Activated CD8-positive, alpha-beta memory T cell treated with anti-CD3 and anti-CD28 coated beads, Interleukin-2, amount 10 ng/mL, durations not matched to agents 7 days and 5 days (primary cell): ENCODE results near the gene PSPN. TPM values are rescaled to one million over a fixed set of nuclear protein-coding genes. Genes with fewer than 3 reads are reported as not detected.

Experiments
- ATAC-seq: fragments of 150-1000 bp; cut with Tn5 transposase; one replicate; pipeline ENCODE4 v1.10.0; 2021; ENCODE audit warnings: moderate library complexity
- CTCF ChIA-PET: fragments of 350-600 bp; sonication (Branson Sonifier 250); formaldehyde crosslinking; loops from one replicate; lab custom pipeline; 2021; ENCODE audit warnings: antibody characterized with exemption; lab: Charles Lee
- DNase-seq: peaks from one replicate; pipeline ENCODE4 v3.0.0-alpha.2; 2020
- H3K27ac Mint-ChIP-seq: one replicate; pipeline ENCODE4 v1.8.0; 2021; ENCODE audit warnings: mild to moderate bottlenecking, mixed read lengths
- H3K27me3 Mint-ChIP-seq: one replicate; pipeline ENCODE4 v1.8.0; 2021; ENCODE audit warnings: mixed read lengths
- H3K36me3 Mint-ChIP-seq: one replicate; pipeline ENCODE4 v1.8.0; 2021; ENCODE audit warnings: mild to moderate bottlenecking, mixed read lengths
- H3K4me1 Mint-ChIP-seq: one replicate; pipeline ENCODE4 v1.8.0; 2021; ENCODE audit warnings: mixed read lengths
- H3K4me3 Mint-ChIP-seq: one replicate; pipeline ENCODE4 v1.8.0; 2021; ENCODE audit warnings: mild to moderate bottlenecking, moderate library complexity, mixed read lengths
- H3K9me3 Mint-ChIP-seq: one replicate; pipeline ENCODE4 v1.8.0; 2022; ENCODE audit warnings: low read depth, mixed read lengths
- total RNA-seq, 2 experiments: library from RNA; stranded (reverse); gene quantifications; one replicate each; pipeline ENCODE4 v1.2.3, GENCODE V29; 2021

PSPN gene
- 1 to 10 TPM; 1.8 to 2.6 TPM for total RNA-seq

- H3K36me3 Mint-ChIP-seq: peaks cover 10% of the 10 kb centered on the region
- no peaks in the 10 kb centered on the region for H3K27me3 Mint-ChIP-seq
- ATAC-seq: no peak
- CTCF ChIA-PET: no interaction called here
- no peak for DNase-seq
- no peak within 1 kb of the TSS for H3K27ac Mint-ChIP-seq
- H3K9me3 Mint-ChIP-seq: no peaks in the 10 kb centered on the region
- H3K4me1 Mint-ChIP-seq: peaks cover 12% of the 10 kb centered on the region
- no peak within 1 kb of the TSS for H3K4me3 Mint-ChIP-seq
These were observed at the start of gene PSPN for GRCh38 chr19:6375411-6376010. Gene PSPN, minus strand, starts transcription at chr19:6375933. Its CDS starts 84 bp downstream, at chr19:6375849.

GRCh38 chr19:6424939-6425731, 49.4 kb upstream of the PSPN start:
- Mint-ChIP-seq H3K27ac (peak overlapping the region; percentile 92), H3K36me3 (peaks cover 13% of the 10 kb centered on the region), H3K4me1 (peaks cover 36% of the 10 kb centered on the region), H3K9me3 (no peaks in the 10 kb centered on the region), H3K27me3 (no peaks in the 10 kb centered on the region), H3K4me3 (peak overlapping the region; percentile 65)
- CTCF ChIA-PET: interaction anchor here (0.7 to 2.4 kb wide), 9 partner anchors 10 to 438 kb away, joined by 3 to 10 read pairs (median 4); partner anchors contain the start of genes ALKBH7, DENND1C and GTF2F1
- ATAC-seq: peak; percentile 88
- peak; percentile 100 for DNase-seq

- Mint-ChIP-seq H3K9me3 (no peaks in the 10 kb centered on the region), H3K4me1 (peaks cover 32% of the 10 kb centered on the region)
- DNase-seq: peak; percentile 45
These were observed 48.6 kb upstream of the PSPN start, which contains the start of gene KHSRP for GRCh38 chr19:6424195-6424938. Gene KHSRP, minus strand, starts transcription at chr19:6424811. Its CDS starts 110 bp downstream, at chr19:6424701.

GRCh38 chr19:6423499-6424194, 47.9 kb upstream of the PSPN start:
- Mint-ChIP-seq H3K9me3 (no peaks in the 10 kb centered on the region), H3K27ac (peak overlapping the region; percentile 83), H3K36me3 (peaks cover 25% of the 10 kb centered on the region), H3K4me3 (peak overlapping the region; percentile 86), H3K4me1 (peaks cover 32% of the 10 kb centered on the region), H3K27me3 (no peaks in the 10 kb centered on the region)
- CTCF ChIA-PET: interaction anchor here (2.4 kb wide), 1 partner anchor 58 kb away, joined by 7 read pairs; the partner anchor contains the start of gene DENND1C
- peak; percentile 70 for DNase-seq
- ATAC-seq: no peak

More at GRCh38 chr19:6424195-6424938, 48.6 kb upstream of the PSPN start, which contains the start of gene KHSRP:
- H3K4me3 Mint-ChIP-seq: peak within 1 kb of the TSS; percentile 86
- ATAC-seq: no peak
- peaks cover 19% of the 10 kb centered on the region for H3K36me3 Mint-ChIP-seq
- H3K27me3 Mint-ChIP-seq: no peaks in the 10 kb centered on the region
- CTCF ChIA-PET: interaction anchor here (0.8 to 2.4 kb wide), 6 partner anchors 15 to 112 kb away, joined by 3 to 10 read pairs (median 5); partner anchors contain the start of genes ALKBH7 and DENND1C
- H3K27ac Mint-ChIP-seq: peak within 1 kb of the TSS; percentile 92

- CTCF ChIA-PET: interaction anchor here (0.6 to 0.8 kb wide), 2 partner anchors 83 to 183 kb away, joined by 3 read pairs; no protein-coding TSS in a partner anchor
- H3K36me3 Mint-ChIP-seq: peaks cover 33% of the 10 kb centered on the region
- no peaks in the 10 kb centered on the region for H3K27me3 Mint-ChIP-seq
- no peak overlapping the region for H3K27ac Mint-ChIP-seq
- H3K4me3 Mint-ChIP-seq: no peak overlapping the region
- H3K9me3 Mint-ChIP-seq: no peaks in the 10 kb centered on the region
- ATAC-seq (no peak), DNase-seq (no peak)
- H3K4me1 Mint-ChIP-seq: peaks cover 32% of the 10 kb centered on the region
These were observed 45.6 kb upstream of the PSPN start for GRCh38 chr19:6421075-6422014.

GRCh38 chr19:6418562-6418932, 42.8 kb upstream of the PSPN start:
- no peak overlapping the region for H3K4me3 Mint-ChIP-seq
- no peak for DNase-seq
- H3K27me3 Mint-ChIP-seq: no peaks in the 10 kb centered on the region
- H3K27ac Mint-ChIP-seq: no peak overlapping the region
- CTCF ChIA-PET: no interaction called here
- ATAC-seq: no peak
- H3K9me3 Mint-ChIP-seq: no peaks in the 10 kb centered on the region
- H3K4me1 Mint-ChIP-seq: peaks cover 21% of the 10 kb centered on the region
- peaks cover 42% of the 10 kb centered on the region for H3K36me3 Mint-ChIP-seq

GRCh38 chr19:6417713-6418561, 42.2 kb upstream of the PSPN start:
- no peaks in the 10 kb centered on the region for H3K9me3 Mint-ChIP-seq
- CTCF ChIA-PET: interaction anchor here (1.1 kb wide), 1 partner anchor 64 kb away, joined by 3 read pairs; the partner anchor contains the start of gene DENND1C

GRCh38 chr19:6416658-6417405, 41.1 kb upstream of the PSPN start:
- no peak overlapping the region for H3K4me3 Mint-ChIP-seq
- peaks cover 37% of the 10 kb centered on the region for H3K36me3 Mint-ChIP-seq
- CTCF ChIA-PET: interaction anchor here (1.1 kb wide), 1 partner anchor 65 kb away, joined by 3 read pairs; the partner anchor contains the start of gene DENND1C
- ATAC-seq: no peak
- no peaks in the 10 kb centered on the region for H3K27me3 Mint-ChIP-seq
- no peak for DNase-seq
- H3K4me1 Mint-ChIP-seq: peaks cover 4% of the 10 kb centered on the region
- no peaks in the 10 kb centered on the region for H3K9me3 Mint-ChIP-seq
- no peak overlapping the region for H3K27ac Mint-ChIP-seq

More at GRCh38 chr19:6417713-6418561, 42.2 kb upstream of the PSPN start:
- ATAC-seq: no peak
- Mint-ChIP-seq H3K27ac (no peak overlapping the region), H3K4me3 (no peak overlapping the region), H3K4me1 (peaks cover 15% of the 10 kb centered on the region), H3K27me3 (no peaks in the 10 kb centered on the region), H3K36me3 (peaks cover 40% of the 10 kb centered on the region)
- no peak for DNase-seq

- CTCF ChIA-PET: no interaction called here
- ATAC-seq: no peak
- no peak for DNase-seq
- H3K4me3 Mint-ChIP-seq: no peak overlapping the region
- H3K27ac Mint-ChIP-seq: no peak overlapping the region
- H3K27me3 Mint-ChIP-seq: no peaks in the 10 kb centered on the region
- H3K36me3 Mint-ChIP-seq: peaks cover 34% of the 10 kb centered on the region
- H3K9me3 Mint-ChIP-seq: no peaks in the 10 kb centered on the region
- H3K4me1 Mint-ChIP-seq: no peaks in the 10 kb centered on the region
These were observed 40.0 kb upstream of the PSPN start for GRCh38 chr19:6415591-6416190.

GRCh38 chr19:6414793-6415590, 39.3 kb upstream of the PSPN start:
- no peak overlapping the region for H3K27ac Mint-ChIP-seq
- CTCF ChIA-PET: no interaction called here
- H3K36me3 Mint-ChIP-seq: peaks cover 28% of the 10 kb centered on the region
- H3K9me3 Mint-ChIP-seq: no peaks in the 10 kb centered on the region
- ATAC-seq (no peak), DNase-seq (no peak)
- H3K4me1 Mint-ChIP-seq: no peaks in the 10 kb centered on the region
- no peak overlapping the region for H3K4me3 Mint-ChIP-seq
- H3K27me3 Mint-ChIP-seq: no peaks in the 10 kb centered on the region
